GM21367 (cell line): ENCODE measurements around the gene NREP.

Experiments
- ATAC-seq: cut with Tn5 transposase; IDR thresholded peaks from one replicate; pipeline ENCODE4 v1.9.1; 2021; ENCODE audit not compliant: unreplicated experiment

NREP gene

GRCh38 chr5:111756581-111757354 is at the start of gene NREP:
TSS of gene NREP (minus strand) at chr5:111757194. CDS start at chr5:111755772, 1,422 bp downstream.
- ATAC-seq = peak; percentile 3

GRCh38 chr5:111806753-111807152 is 49.8 kb upstream of the NREP start:
- no peak for ATAC-seq

GRCh38 chr5:111806156-111806555 is 49.2 kb upstream of the NREP start:
- ATAC-seq = no peak

- ATAC-seq = no peak
Observed at GRCh38 chr5:111805071-111805470, 48.1 kb upstream of the NREP start.

GRCh38 chr5:111800351-111800750 is 43.4 kb upstream of the NREP start:
- no peak for ATAC-seq

GRCh38 chr5:111795142-111795541 is 38.1 kb upstream of the NREP start:
- ATAC-seq = no peak

- no peak for ATAC-seq
Observed at GRCh38 chr5:111792471-111793058, 35.6 kb upstream of the NREP start.

GRCh38 chr5:111790295-111790694 is 33.3 kb upstream of the NREP start:
- ATAC-seq = no peak

GRCh38 chr5:111787006-111787405 is 30.0 kb upstream of the NREP start:
- ATAC-seq = no peak

- ATAC-seq = no peak
Observed at GRCh38 chr5:111784491-111785181, 27.6 kb upstream of the NREP start.

GRCh38 chr5:111783537-111783936 is 26.5 kb upstream of the NREP start:
- no peak for ATAC-seq

GRCh38 chr5:111782216-111782615 is 25.2 kb upstream of the NREP start:
- no peak for ATAC-seq

GRCh38 chr5:111781200-111781599 is 24.2 kb upstream of the NREP start:
- ATAC-seq = no peak

GRCh38 chr5:111779922-111780292 is 22.9 kb upstream of the NREP start:
- no peak for ATAC-seq

GRCh38 chr5:111779260-111779921 is 22.4 kb upstream of the NREP start:
- ATAC-seq = no peak

GRCh38 chr5:111776913-111777781 is 20.2 kb upstream of the NREP start:
- no peak for ATAC-seq

GRCh38 chr5:111775224-111775623 is 18.2 kb upstream of the NREP start:
- no peak for ATAC-seq

- no peak for ATAC-seq
Observed at GRCh38 chr5:111774525-111774924, 17.5 kb upstream of the NREP start.

GRCh38 chr5:111772456-111773122 is 15.6 kb upstream of the NREP start:
- ATAC-seq = no peak

GRCh38 chr5:111769541-111769940 is 12.5 kb upstream of the NREP start:
- ATAC-seq = no peak
